Gastrocnemius medialis (tissue), 4 donors: ENCODE results near the gene PPP1R12A.

ENCODE experiments used
- CTCF ChIP-seq, 5 experiments: fragments of 450-650 bp in 3 of 5; fragments of 200-600 bp in 2 of 5; sonication (generic) in 2 of 5; IDR thresholded peaks in 4 of 5; conservative IDR thresholded peaks in 1 of 5; 1 replicate in 4 of 5; 2 replicates in 1 of 5; pipeline ENCODE4 v1.5.1; 2016 to 2019; ENCODE audit warnings: antibody characterized with exemption in 5 of 5, mild to moderate bottlenecking in 3 of 5, moderate library complexity in 3 of 5
- POLR2A ChIP-seq, 2 donors: fragments of 450-650 bp; IDR thresholded peaks; one replicate each; pipeline ENCODE4 v1.6.1; 2017; ENCODE audit warnings: antibody characterized with exemption in 2 of 2, mild to moderate bottlenecking in 2 of 2, moderate library complexity in 2 of 2

- TF ChIP-seq CTCF (IDR thresholded peaks at IDR 0.05 in 4 of 5, conservative IDR thresholded peaks at IDR 0.05 in 1 of 5), result no peak
- TF ChIP-seq POLR2A (IDR thresholded peaks at IDR 0.05), result no peak
Measured at GRCh38 chr12:79983986-79984620, 49.2 kb upstream of the PPP1R12A start.
